ENCODE results near the gene GLB1L3.

DNA sequence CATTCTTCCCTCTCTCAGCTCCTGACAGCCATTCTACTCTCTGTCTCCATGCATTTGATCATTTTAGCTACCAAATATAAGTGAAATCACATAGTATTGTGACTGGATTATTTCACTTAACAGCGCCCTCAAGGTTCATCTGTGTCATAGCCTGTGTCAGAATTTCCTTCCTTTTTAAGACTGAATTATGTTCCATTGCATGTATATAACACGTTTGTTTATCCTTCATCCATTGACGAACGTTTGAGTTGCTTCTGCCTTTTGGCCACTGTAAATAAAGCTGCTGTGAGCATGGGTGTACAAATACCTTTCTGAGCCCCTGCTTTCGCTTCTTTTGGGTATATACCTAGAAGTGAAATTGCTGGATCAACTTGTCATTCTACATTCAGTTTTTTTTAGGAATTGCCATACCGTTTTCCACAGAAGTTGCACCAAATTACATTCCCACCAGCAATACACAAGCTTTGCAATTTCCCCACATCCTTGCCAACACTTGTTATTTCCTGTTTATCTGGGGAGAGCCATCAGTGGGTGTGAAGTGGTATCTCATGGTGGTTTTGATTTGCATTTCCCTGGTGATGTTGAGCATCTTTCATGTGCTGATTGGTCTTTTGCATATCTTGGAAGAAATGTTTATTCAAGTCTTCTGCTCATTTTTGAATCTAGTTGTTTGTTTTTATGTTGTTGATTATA is 73.1 kb downstream of the GLB1L3 start:
- TF ChIP-seq, protein P1, sequence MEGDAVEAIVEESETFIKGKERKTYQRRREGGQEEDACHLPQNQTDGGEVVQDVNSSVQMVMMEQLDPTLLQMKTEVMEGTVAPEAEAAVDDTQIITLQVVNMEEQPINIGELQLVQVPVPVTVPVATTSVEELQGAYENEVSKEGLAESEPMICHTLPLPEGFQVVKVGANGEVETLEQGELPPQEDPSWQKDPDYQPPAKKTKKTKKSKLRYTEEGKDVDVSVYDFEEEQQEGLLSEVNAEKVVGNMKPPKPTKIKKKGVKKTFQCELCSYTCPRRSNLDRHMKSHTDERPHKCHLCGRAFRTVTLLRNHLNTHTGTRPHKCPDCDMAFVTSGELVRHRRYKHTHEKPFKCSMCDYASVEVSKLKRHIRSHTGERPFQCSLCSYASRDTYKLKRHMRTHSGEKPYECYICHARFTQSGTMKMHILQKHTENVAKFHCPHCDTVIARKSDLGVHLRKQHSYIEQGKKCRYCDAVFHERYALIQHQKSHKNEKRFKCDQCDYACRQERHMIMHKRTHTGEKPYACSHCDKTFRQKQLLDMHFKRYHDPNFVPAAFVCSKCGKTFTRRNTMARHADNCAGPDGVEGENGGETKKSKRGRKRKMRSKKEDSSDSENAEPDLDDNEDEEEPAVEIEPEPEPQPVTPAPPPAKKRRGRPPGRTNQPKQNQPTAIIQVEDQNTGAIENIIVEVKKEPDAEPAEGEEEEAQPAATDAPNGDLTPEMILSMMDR (conservative IDR thresholded peaks at IDR 0.05; ENCODE audit: low read length), result no peak
- no peak for TF ChIP-seq EZH2phosphoT487 (IDR thresholded peaks at IDR 0.05; ENCODE audit: borderline replicate concordance)
